GM19099 (cell line): Measurements from ENCODE around the gene RRAGC.

ENCODE experiments used
- POLR2A ChIP-seq: IDR thresholded peaks from 3 replicates; pipeline ENCODE4 v1.6.1; 2011; ENCODE audit warnings: low read depth; ENCODE audit not compliant: insufficient read length; ENCODE audit errors: extremely low read depth

The RRAGC gene

GRCh38 chr1:38806090-38806489, 53.5 kb downstream of the RRAGC start:
- no peak for TF ChIP-seq POLR2A

GRCh38 chr1:38805036-38805435, 54.5 kb downstream of the RRAGC start:
- no peak for TF ChIP-seq POLR2A

GRCh38 chr1:38804062-38804886, 55.3 kb downstream of the RRAGC start:
- TF ChIP-seq POLR2A: no peak

- TF ChIP-seq POLR2A: no peak
Observed at GRCh38 chr1:38803647-38804046, 55.9 kb downstream of the RRAGC start.

GRCh38 chr1:38800720-38801671, 58.6 kb downstream of the RRAGC start:
- TF ChIP-seq POLR2A: no peak

- no peak for TF ChIP-seq POLR2A
Observed at GRCh38 chr1:38793299-38793698, 66.3 kb downstream of the RRAGC start.

- no peak for TF ChIP-seq POLR2A
Observed at GRCh38 chr1:38791892-38792291, 67.7 kb downstream of the RRAGC start.

- TF ChIP-seq POLR2A: no peak
Observed at GRCh38 chr1:38791164-38791515, 68.4 kb downstream of the RRAGC start.

GRCh38 chr1:38790422-38791163, 69.0 kb downstream of the RRAGC start:
- no peak for TF ChIP-seq POLR2A

- TF ChIP-seq POLR2A: no peak
Observed at GRCh38 chr1:38789498-38790169, 69.9 kb downstream of the RRAGC start.

- TF ChIP-seq POLR2A: no peak
Observed at GRCh38 chr1:38788341-38789336, 70.9 kb downstream of the RRAGC start.
